Measurements from ENCODE around the gene TNF. TPM values are rescaled to one million over a fixed set of nuclear protein-coding genes. Genes with fewer than 3 reads are reported as not detected.

TNF gene
- polyA plus RNA-seq, 1 donor (not counting 4 experiments of a cell fraction or from before 2014, with no cell fraction given): 2.3 TPM

DNA sequence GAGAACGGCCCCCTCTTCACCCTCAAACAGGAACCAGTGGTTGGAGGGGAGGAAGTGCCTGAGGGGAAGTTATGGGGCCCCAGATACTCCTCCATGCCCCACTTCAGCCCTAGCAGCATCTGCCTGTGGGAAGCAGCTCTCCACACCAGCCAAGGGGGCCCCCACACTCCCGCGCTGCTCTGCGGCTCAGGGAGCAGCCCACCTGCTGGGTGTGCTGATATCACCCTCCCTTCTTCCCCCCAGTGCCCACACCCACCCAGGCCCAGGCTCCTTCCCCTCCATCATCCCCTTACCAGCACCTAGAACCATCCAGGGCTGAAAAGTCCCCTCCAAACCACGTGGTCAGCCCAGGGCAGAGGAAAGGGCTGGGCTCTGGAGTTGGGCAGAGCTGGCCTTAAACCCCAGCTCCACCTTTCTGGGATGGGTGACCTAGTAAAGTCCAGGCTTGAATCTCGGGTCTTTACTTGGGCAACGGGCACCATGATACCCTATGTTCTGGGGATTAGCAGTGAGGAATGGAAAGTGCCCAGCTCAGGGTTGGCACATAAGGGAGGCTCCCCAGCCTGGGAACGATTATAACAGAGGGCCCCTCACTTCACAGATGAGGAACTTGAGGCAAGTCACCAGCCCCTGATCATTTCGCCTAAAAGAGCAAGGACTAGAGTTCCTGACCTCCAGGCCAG, 11.4 kb downstream of the TNF start:
- FAIRE-seq (no peak), DNase-seq (ENCODE audit: low read depth, low spot score) (no peak)
- H3K9ac ChIP-seq (ENCODE audit: control insufficient read depth, extremely low read depth, insufficient read depth, low read length): no peak overlapping the region
- TF ChIP-seq CTCF (optimal IDR thresholded peaks at IDR 0.05 in 1 of 3, IDR thresholded peaks at IDR 0.05 in 1 of 3, conservative IDR thresholded peaks at IDR 0.05 in 1 of 3; ENCODE audit: extremely low read depth in 1 of 3, insufficient read depth in 2 of 3, low read length in 3 of 3) (no peak), EZH2 (IDR thresholded peaks at IDR 0.05; ENCODE audit: low read length) (no peak)
- no peaks in the 10 kb centered on the region for H3K9me1 ChIP-seq (ENCODE audit: control insufficient read depth, extremely low read depth, insufficient read depth, low read length)
- no peaks in the 10 kb centered on the region for H3K9me3 ChIP-seq (ENCODE audit: control insufficient read depth, low read depth, low read length)
- dilution Hi-C loops (cut with MboI; ENCODE audit: extremely low pct_ligation_motif_present, low sequenced_read_pairs): no loop called here
- H3K4me3 ChIP-seq (ENCODE audit: control insufficient read depth in 2 of 3, extremely low read depth in 1 of 3, insufficient read depth in 2 of 3, low read depth in 1 of 3, low read length in 3 of 3): no peak overlapping the region
- peaks cover under 1% of the 10 kb centered on the region for H3K4me1 ChIP-seq (ENCODE audit: control insufficient read depth, extremely low read depth, insufficient read depth, low read length)
- H3K27me3 ChIP-seq (ENCODE audit: control insufficient read depth, extremely low read depth, insufficient read depth, low read length): peaks cover 3% of the 10 kb centered on the region
- no peaks in the 10 kb centered on the region for H3K36me3 ChIP-seq (ENCODE audit: control insufficient read depth in 2 of 2, extremely low read depth in 1 of 2, insufficient read depth in 2 of 2, low read length in 2 of 2)
- H4K20me1 ChIP-seq (ENCODE audit: control insufficient read depth, extremely low read depth, insufficient read depth, low read length): no peaks in the 10 kb centered on the region
- H3K4me2 ChIP-seq (ENCODE audit: control insufficient read depth, extremely low read depth, insufficient read depth, low read depth, low read length): no peak overlapping the region
- H2AFZ ChIP-seq (ENCODE audit: control insufficient read depth, low read length): no peak overlapping the region
- H3K27ac ChIP-seq (ENCODE audit: control insufficient read depth, insufficient read depth, low read length): no peak overlapping the region
- H3K79me2 ChIP-seq (ENCODE audit: control insufficient read depth, insufficient read depth, low read length): no peaks in the 10 kb centered on the region

- Histone ChIP-seq H3K9ac (ENCODE audit: control insufficient read depth, extremely low read depth, insufficient read depth, low read length) (no peak overlapping the region), H3K36me3 (ENCODE audit: control insufficient read depth in 2 of 2, extremely low read depth in 1 of 2, insufficient read depth in 2 of 2, low read length in 2 of 2) (no peaks in the 10 kb centered on the region), H2AFZ (ENCODE audit: control insufficient read depth, low read length) (no peak overlapping the region), H3K4me3 (ENCODE audit: control insufficient read depth in 2 of 3, extremely low read depth in 1 of 3, insufficient read depth in 2 of 3, low read depth in 1 of 3, low read length in 3 of 3) (no peak overlapping the region), H3K9me1 (ENCODE audit: control insufficient read depth, extremely low read depth, insufficient read depth, low read length) (no peaks in the 10 kb centered on the region), H3K27me3 (ENCODE audit: control insufficient read depth, extremely low read depth, insufficient read depth, low read length) (peaks cover 3% of the 10 kb centered on the region), H3K4me2 (ENCODE audit: control insufficient read depth, extremely low read depth, insufficient read depth, low read depth, low read length) (no peak overlapping the region), H3K79me2 (ENCODE audit: control insufficient read depth, insufficient read depth, low read length) (no peaks in the 10 kb centered on the region), H3K27ac (ENCODE audit: control insufficient read depth, insufficient read depth, low read length) (no peak overlapping the region), H4K20me1 (ENCODE audit: control insufficient read depth, extremely low read depth, insufficient read depth, low read length) (no peaks in the 10 kb centered on the region), H3K4me1 (ENCODE audit: control insufficient read depth, extremely low read depth, insufficient read depth, low read length) (no peaks in the 10 kb centered on the region), H3K9me3 (ENCODE audit: control insufficient read depth, low read depth, low read length) (no peaks in the 10 kb centered on the region)
- DNase-seq (ENCODE audit: low read depth, low spot score) (no peak), FAIRE-seq (no peak)
- dilution Hi-C loops (cut with MboI; ENCODE audit: extremely low pct_ligation_motif_present, low sequenced_read_pairs): no loop called here
- no peak for TF ChIP-seq EZH2 (IDR thresholded peaks at IDR 0.05; ENCODE audit: low read length)
- no peak for TF ChIP-seq CTCF (optimal IDR thresholded peaks at IDR 0.05 in 1 of 3, IDR thresholded peaks at IDR 0.05 in 1 of 3, conservative IDR thresholded peaks at IDR 0.05 in 1 of 3; ENCODE audit: extremely low read depth in 1 of 3, insufficient read depth in 2 of 3, low read length in 3 of 3)
Measured at GRCh38 chr6:31587791-31588777, 12.7 kb downstream of the TNF start.
